A549 (cell line): ENCODE measurements around the gene RTEL1.

Experiments used
- CTCF ChIP-seq: fragments of >200 bp; sonication (Bioruptor Twin); formaldehyde crosslinking; IDR thresholded peaks from 3 replicates; pipeline ENCODE4 v1.5.1; 2016
- POLR2A ChIP-seq: IDR thresholded peaks from 2 replicates; pipeline ENCODE4 v1.6.1; 2012; ENCODE audit warnings: mild to moderate bottlenecking, low read length

DNA sequence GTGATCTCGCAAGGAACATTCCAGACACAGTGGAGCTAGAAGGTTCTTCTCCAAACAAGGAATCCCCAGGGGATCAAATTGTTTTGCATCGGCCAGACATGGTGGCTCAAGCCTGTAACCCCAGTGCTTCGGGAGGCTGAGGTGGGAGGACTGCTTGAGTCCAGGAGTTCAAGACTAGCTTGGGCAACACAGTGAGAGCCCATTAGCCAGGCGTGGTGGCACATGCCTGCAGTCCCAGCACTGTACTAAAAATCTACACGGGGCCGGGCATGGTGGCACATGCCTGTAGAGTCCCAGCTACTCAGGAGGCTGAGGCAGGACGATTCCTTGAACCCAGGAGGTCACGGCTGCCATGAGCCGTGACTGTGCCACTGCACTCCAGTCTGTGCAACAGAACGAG, 46.5 kb upstream of the RTEL1 start:
- TF ChIP-seq POLR2A = no peak
- TF ChIP-seq CTCF = no peak
